SK-MEL-5 (cell line): ENCODE results near the gene GSTA5. TPM values are rescaled to one million over a fixed set of nuclear protein-coding genes. Genes with fewer than 3 reads are reported as not detected.
"Not testable (repeated sequence)": the region's sequence is repeated elsewhere in the genome, so short reads cannot be mapped to it uniquely, and the experiment has no call there.

Experiments used
- DNase-seq: peaks from one replicate; pipeline ENCODE4 v3.0.0-alpha.2; 2016; ENCODE audit warnings: low read depth, low spot score
- in situ Hi-C: cut with HindIII; loops from 2 replicates; pipeline ENCODE4 v1.10.0; 2016; ENCODE audit warnings: low sequenced_read_pairs, high pct_unique_total_duplicates, low pct_unique_long_range_greater_than_20kb
- polyA plus RNA-seq, 2 experiments: library from polyadenylated mRNA; depleted of rRNA; stranded (reverse); fragments of >200 nt; gene quantifications; 2 replicates each; pipeline ENCODE4 v1.2.3, GENCODE V29; 2015
- total RNA-seq: library from RNA; depleted of rRNA; stranded (reverse); fragments of >200 nt; shearing (Covaris generic); gene quantifications from 2 replicates; pipeline ENCODE4 v1.2.3, GENCODE V29; 2014; rRNA removed

Gene GSTA5
- total RNA-seq, result not detected in 2 replicates
- not detected in 2 replicates for polyA plus RNA-seq (2015; cell fraction: cytosol; rRNA removed)
- not detected in 2 replicates for polyA plus RNA-seq (2015; cell fraction: nucleus; rRNA removed)

DNA sequence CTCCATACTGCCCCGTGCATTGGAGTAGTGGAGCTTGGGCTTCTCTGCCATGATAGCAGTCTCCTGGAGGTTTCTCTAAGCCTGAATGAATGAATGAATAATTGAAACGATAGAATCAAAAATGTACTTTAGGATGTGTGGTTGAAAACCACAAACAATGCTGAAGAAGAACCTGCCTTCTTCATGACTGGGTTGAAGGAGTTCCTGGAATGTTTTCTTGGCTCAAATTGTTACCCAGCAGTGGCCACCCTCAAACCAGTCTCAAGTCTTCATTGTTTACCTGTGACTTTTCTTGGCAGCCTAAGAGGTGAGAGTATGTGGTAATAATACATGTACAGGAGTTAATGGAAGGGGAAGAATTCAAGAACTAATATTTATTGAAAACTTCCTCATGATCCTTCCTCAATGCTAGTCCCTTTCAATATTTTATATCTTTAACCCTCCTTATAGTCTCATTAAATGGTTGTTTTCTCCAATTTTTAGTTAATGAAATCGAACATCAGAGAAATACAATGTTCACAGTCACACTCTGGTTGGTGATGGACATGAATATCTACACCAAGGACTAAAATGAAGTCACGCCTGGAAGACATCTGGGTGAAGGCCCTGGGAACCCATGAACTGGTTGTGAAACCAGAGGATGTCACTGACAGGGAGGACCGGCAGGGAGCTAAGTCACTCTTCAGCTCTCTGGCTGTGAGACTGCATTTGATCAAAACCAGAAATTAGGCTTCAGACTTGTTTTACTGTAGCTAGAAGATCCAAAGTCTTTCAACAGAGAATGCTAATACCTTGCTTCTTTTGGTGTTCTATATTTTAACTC, at the start of gene GSTA5:
TSS of gene GSTA5 (minus strand) at position 51 of the 823 bp plus-strand sequence.
- no peak for DNase-seq
- in situ Hi-C loops, result no loop called here

GRCh38 chr6:52890018-52890417, 49.4 kb upstream of the GSTA5 start:
- no peak for DNase-seq
- in situ Hi-C loops, result no loop called here

- in situ Hi-C loops, result no loop called here
- DNase-seq, result no peak
Observed at GRCh38 chr6:52887910-52888524, 47.4 kb upstream of the GSTA5 start.

GRCh38 chr6:52881996-52882841, 41.6 kb upstream of the GSTA5 start:
- DNase-seq, result peak; percentile 88
- in situ Hi-C loops, result no loop called here

- no peak for DNase-seq
- in situ Hi-C loops, result no loop called here
Observed at GRCh38 chr6:52881662-52881995, 41.0 kb upstream of the GSTA5 start.

DNA sequence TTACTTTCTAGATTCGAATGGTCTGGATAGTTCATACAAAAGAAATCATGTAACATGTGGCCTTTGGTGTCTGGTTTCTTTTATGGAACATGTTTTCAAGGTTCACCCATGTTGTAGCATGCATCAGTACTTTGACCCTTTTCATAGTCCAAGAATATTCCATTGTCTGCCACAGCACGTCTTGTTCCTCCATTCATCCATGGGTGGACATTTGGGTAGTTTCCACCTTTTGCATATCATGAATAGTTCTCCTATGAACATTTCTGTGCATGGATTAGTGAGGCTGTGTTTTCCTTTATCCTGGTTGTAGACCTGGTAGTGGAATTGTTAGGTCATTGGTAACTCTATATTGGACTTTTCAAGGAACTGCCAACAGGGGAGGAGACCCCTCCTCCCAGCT, 37.2 kb upstream of the GSTA5 start:
- in situ Hi-C loops, result no loop called here
- DNase-seq, result no peak

DNA sequence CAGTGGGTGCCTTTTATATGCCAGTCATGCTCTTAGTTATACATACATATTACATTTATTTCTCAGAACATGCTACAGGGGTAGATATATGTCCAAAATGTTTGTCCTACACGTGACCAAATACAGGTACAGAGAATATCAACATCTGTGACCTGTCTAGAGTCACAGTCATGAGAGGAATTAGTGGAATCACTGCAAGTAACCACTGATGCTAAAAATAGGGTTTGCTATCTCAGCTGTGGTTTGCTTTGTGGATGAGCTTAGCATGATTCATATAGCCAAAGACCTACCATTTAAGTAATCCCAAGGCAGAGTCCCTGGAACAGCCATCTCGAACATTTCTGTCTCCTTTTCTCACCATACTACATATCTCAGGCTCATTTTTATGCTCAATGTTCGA, 36.6 kb upstream of the GSTA5 start:
- peak; percentile 12 for DNase-seq
- in situ Hi-C loops, result no loop called here

GRCh38 chr6:52876056-52876787, 35.6 kb upstream of the GSTA5 start:
- in situ Hi-C loops, result no loop called here
- DNase-seq, result no peak

DNA sequence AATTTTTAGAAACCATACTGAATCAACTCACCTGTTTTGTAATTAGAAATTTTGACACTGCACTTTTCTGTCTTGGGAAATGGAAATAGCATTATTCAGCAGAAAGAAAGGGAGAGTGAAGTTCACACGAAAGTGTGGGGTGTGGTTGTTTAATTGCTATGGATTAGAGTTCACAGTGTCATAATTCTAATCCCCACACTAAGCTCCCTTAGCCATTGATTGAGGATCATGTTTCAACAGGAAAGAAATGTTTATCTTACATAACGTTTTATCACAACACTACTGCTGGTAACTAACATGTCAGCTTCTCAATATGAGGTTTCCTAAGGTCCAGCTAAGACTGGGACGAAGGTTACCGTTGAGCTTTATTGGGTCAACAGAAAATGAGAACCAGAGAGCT, 31.4 kb upstream of the GSTA5 start:
- in situ Hi-C loops, result no loop called here
- DNase-seq, result no peak

GRCh38 chr6:52871621-52872020, 31.0 kb upstream of the GSTA5 start:
- in situ Hi-C loops, result no loop called here
- DNase-seq, result no peak

GRCh38 chr6:52870335-52871091, 29.9 kb upstream of the GSTA5 start:
- in situ Hi-C loops, DNase-seq: not testable (repeated sequence)

DNA sequence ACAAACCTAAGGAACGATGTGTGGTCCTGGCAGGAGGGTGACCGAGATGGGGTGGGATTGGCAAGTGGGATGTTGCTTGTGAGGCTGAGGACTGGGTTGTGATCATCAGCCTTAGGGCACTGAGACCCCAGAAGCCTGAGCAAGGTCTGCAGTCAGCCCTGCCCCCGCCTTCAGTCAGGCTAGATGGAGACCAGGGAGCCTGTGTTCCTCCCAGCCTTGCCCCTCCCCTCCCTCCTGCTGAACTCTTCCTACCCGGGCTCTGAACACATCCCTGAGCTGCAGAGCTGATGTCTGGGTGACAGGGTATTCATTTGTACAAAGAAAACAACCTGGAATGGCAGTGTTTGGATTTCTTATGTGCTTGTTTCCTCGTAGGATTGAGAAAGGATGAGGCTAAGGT, 28.3 kb upstream of the GSTA5 start:
- in situ Hi-C loops, DNase-seq: not testable (repeated sequence)

DNA sequence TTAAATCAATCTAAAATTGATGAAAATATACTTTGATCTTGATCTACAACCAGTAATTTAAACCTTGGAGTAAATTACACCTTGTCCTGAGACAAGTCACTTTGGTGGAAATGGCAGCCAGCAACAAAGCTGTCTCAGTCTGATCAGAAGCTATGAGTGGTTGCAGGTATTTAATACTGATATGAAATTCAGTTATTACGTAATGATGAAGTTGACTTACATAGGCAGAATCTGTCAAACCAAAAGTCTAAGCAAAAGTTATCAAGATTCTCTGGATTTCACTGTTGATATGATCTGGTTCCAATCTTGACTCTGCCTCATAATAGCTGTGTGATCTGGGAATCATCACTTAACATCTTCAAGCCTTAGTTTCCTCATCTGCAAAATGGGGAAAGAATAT, 27.6 kb upstream of the GSTA5 start:
- in situ Hi-C loops, result no loop called here
- DNase-seq, result no peak

GRCh38 chr6:52861151-52861550, 20.5 kb upstream of the GSTA5 start:
- in situ Hi-C loops, result not testable (repeated sequence)

DNA sequence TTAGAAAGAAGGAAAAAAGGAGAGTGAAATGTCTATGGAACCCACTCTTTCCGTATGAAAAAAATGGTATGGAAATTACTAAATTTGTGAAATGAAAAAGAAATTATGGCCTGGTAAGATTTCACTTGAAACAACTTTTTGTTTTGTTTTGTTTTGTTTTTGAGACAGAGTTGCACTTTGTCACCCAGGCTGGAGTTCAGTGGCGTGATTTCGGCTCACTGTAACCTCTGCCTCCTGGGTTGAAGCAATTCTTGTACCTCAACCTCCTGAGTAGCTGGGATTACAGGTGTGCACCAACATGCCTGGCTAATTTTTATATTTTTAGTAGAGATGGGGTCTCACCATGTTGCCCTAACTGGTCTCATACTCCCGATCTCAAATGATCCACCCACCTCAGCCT, 17.8 kb upstream of the GSTA5 start:
- DNase-seq, result no peak
- in situ Hi-C loops, result no loop called here

More at GRCh38 chr6:52861151-52861550, 20.5 kb upstream of the GSTA5 start:
- DNase-seq, result not testable (repeated sequence)

DNA sequence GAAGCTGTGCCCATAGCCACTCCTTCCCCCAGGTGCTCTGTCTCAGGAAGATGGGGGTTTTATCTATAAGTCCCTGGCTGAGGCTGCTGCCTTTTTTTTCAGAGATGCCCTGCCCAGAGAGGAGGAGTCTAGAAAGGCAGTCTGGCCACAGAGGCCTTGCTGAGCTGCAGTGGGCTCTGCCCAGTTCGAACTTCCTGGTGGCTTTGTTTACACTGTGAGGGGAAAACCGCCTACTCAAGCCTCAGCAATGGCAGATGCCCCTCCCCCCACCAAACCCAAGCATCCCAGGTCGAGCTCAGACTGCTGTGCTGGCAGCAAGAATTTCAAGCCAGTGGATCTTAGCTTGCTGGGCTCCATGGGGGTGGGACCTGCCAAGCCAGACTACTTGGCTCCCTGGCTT, 15.5 kb upstream of the GSTA5 start:
- in situ Hi-C loops, DNase-seq: not testable (repeated sequence)

- DNase-seq, result no peak
- in situ Hi-C loops, result no loop called here
Observed at GRCh38 chr6:52849137-52849536, 8.5 kb upstream of the GSTA5 start.
